Gastrocnemius medialis (tissue), 4 donors: ENCODE measurements around the gene BMP8A. TPM values are rescaled to one million over a fixed set of nuclear protein-coding genes. Genes with fewer than 3 reads are reported as not detected.
"Not testable (repeated sequence)": the region's sequence is repeated elsewhere in the genome, so short reads cannot be mapped to it uniquely, and the experiment has no call there.

Source experiments
- ATAC-seq, 2 donors: fragments of 150-250 bp; one replicate each; pipeline ENCODE4 v1.9.1; 2016
- DNase-seq, 2 donors: peaks; one replicate each; pipeline ENCODE4 v3.0.0-alpha.2; 2019
- H3K27ac ChIP-seq, 4 donors: fragments of 200-600 bp; sonication (generic); 1 replicate in 1 of 4; 2 replicates in 3 of 4; pipeline ENCODE4 v1.5.1; 2016 to 2018; ENCODE audit warnings: mild to moderate bottlenecking in 2 of 4, moderate library complexity in 1 of 4
- H3K27me3 ChIP-seq, 3 donors: fragments of 200-600 bp; sonication (generic) in 2 of 3; 1 replicate in 1 of 3; 2 replicates in 2 of 3; pipeline versions ENCODE4 v1.5.1 to v1.6.0; 2016 to 2019; ENCODE audit warnings: mild to moderate bottlenecking in 1 of 3, moderate library complexity in 1 of 3
- H3K36me3 ChIP-seq, 2 donors: fragments of 200-600 bp; sonication (generic) in 1 of 2; one replicate each; pipeline ENCODE4 v1.5.1; 2017 to 2018
- H3K4me1 ChIP-seq, 2 donors: fragments of 200-600 bp; sonication (generic) in 1 of 2; one replicate each; pipeline ENCODE4 v1.5.1; 2016 to 2017; ENCODE audit warnings: mild to moderate bottlenecking in 2 of 2
- H3K4me3 ChIP-seq, 4 donors: fragments of 200-600 bp; sonication (generic) in 3 of 4; 1 replicate in 1 of 4; 2 replicates in 3 of 4; pipeline ENCODE4 v1.5.1; 2016 to 2019; ENCODE audit warnings: mild to moderate bottlenecking in 2 of 4
- H3K9me3 ChIP-seq, 3 donors: fragments of 200-600 bp; sonication (generic) in 2 of 3; 1 replicate in 1 of 3; 2 replicates in 2 of 3; pipeline ENCODE4 v1.5.1; 2016 to 2019
- CTCF ChIP-seq, 5 experiments: fragments of 450-650 bp in 3 of 5; fragments of 200-600 bp in 2 of 5; sonication (generic) in 2 of 5; IDR thresholded peaks in 4 of 5; conservative IDR thresholded peaks in 1 of 5; 1 replicate in 4 of 5; 2 replicates in 1 of 5; pipeline ENCODE4 v1.5.1; 2016 to 2019; ENCODE audit warnings: antibody characterized with exemption in 5 of 5, mild to moderate bottlenecking in 3 of 5, moderate library complexity in 3 of 5
- POLR2A ChIP-seq, 2 donors: fragments of 450-650 bp; IDR thresholded peaks; one replicate each; pipeline ENCODE4 v1.6.1; 2017; ENCODE audit warnings: antibody characterized with exemption in 2 of 2, mild to moderate bottlenecking in 2 of 2, moderate library complexity in 2 of 2
- in situ Hi-C, 4 donors: fragments of 200-750 bp; cut with MboI; loops; one replicate each; pipeline versions ENCODE4 v1.15.0 to v1.8.0; 2017; ENCODE audit warnings: low sequenced_read_pairs in 4 of 4
- intact Hi-C: fragments of 100-400 bp; cut with DNase I; formaldehyde crosslinking; loops from one replicate; pipeline ENCODE4 v1.15.1; 2023; ENCODE audit warnings: low total_unique reads
- total RNA-seq, 4 donors: library from RNA; depleted of rRNA; stranded (reverse); fragments of >200 nt; gene quantifications; one replicate each; pipeline versions ENCODE4 v1.1.0 to v1.2.3, GENCODE V29; 2016

The BMP8A gene
- total RNA-seq, 4 donors from 2014 or later: 0.31 to 1.3 TPM; not detected in 2

GRCh38 chr1:39490596-39491145 lies 765 bp upstream of the BMP8A start:
- no peak overlapping the region for H3K27ac ChIP-seq
- ATAC-seq (peak; percentile 7 to 20), DNase-seq (no peak)
- peaks cover 15 to 23% (median 19%) of the 10 kb centered on the region in 3 donors for H3K27me3 ChIP-seq
- H3K4me3 ChIP-seq: peak overlapping the region; percentile 31 to 61 (median 46)
- in situ Hi-C loops (no loop called here), intact Hi-C loops (no loop called here)
- no peaks in the 10 kb centered on the region for H3K9me3 ChIP-seq
- TF ChIP-seq POLR2A (IDR thresholded peaks at IDR 0.05): no peak
- no peak for TF ChIP-seq CTCF (IDR thresholded peaks at IDR 0.05 in 4 of 5, conservative IDR thresholded peaks at IDR 0.05 in 1 of 5)
- H3K4me1 ChIP-seq: no peaks in the 10 kb centered on the region
- peaks cover 0 to 20% of the 10 kb centered on the region in 2 donors for H3K36me3 ChIP-seq

GRCh38 chr1:39492118-39493042 lies 944 bp downstream of the BMP8A start:
- H3K9me3 ChIP-seq, in situ Hi-C loops, H3K4me1 ChIP-seq, H3K27ac ChIP-seq, intact Hi-C loops, H3K36me3 ChIP-seq, ATAC-seq, H3K4me3 ChIP-seq, DNase-seq: not testable (repeated sequence)
- H3K27me3 ChIP-seq: peaks cover 15 to 23% (median 19%) of the 10 kb centered on the region in 3 donors

- not testable (repeated sequence) for ATAC-seq, H3K27ac ChIP-seq
These were observed 1.8 kb downstream of the BMP8A start for GRCh38 chr1:39493043-39493810.

GRCh38 chr1:39494671-39495410 lies 3.4 kb downstream of the BMP8A start:
- intact Hi-C loops (no loop called here), in situ Hi-C loops (no loop called here)
- Histone ChIP-seq H3K9me3 (no peaks in the 10 kb centered on the region), H3K27ac (no peak overlapping the region), H3K4me1 (no peaks in the 10 kb centered on the region), H3K27me3 (peaks cover 14 to 23% (median 19%) of the 10 kb centered on the region in 3 donors), H3K36me3 (no peaks in the 10 kb centered on the region), H3K4me3 (no peak overlapping the region)
- ATAC-seq (no peak), DNase-seq (no peak)
- no peak for TF ChIP-seq POLR2A (IDR thresholded peaks at IDR 0.05)
- TF ChIP-seq CTCF (IDR thresholded peaks at IDR 0.05 in 4 of 5, conservative IDR thresholded peaks at IDR 0.05 in 1 of 5): no peak

More at GRCh38 chr1:39493043-39493810, 1.8 kb downstream of the BMP8A start:
- in situ Hi-C loops, H3K4me1 ChIP-seq, H3K4me3 ChIP-seq, DNase-seq, H3K36me3 ChIP-seq, H3K9me3 ChIP-seq, intact Hi-C loops: not testable (repeated sequence)
- H3K27me3 ChIP-seq: peaks cover 15 to 23% (median 19%) of the 10 kb centered on the region in 3 donors

- intact Hi-C loops, in situ Hi-C loops, DNase-seq, H3K27ac ChIP-seq, H3K36me3 ChIP-seq, H3K4me3 ChIP-seq, H3K4me1 ChIP-seq, ATAC-seq, H3K9me3 ChIP-seq: not testable (repeated sequence)
- peaks cover 5 to 14% (median 12%) of the 10 kb centered on the region in 3 donors for H3K27me3 ChIP-seq
These were observed 5.1 kb downstream of the BMP8A start for GRCh38 chr1:39496520-39496919.
